Measurements from ENCODE around the gene THEM5. TPM values are rescaled to one million over a fixed set of nuclear protein-coding genes. Genes with fewer than 3 reads are reported as not detected.
"Not testable (repeated sequence)": the region's sequence is repeated elsewhere in the genome, so short reads cannot be mapped to it uniquely, and the experiment has no call there.

THEM5 gene
- total RNA-seq, 1 donor from 2014 or later: not detected

GRCh38 chr1:151859891-151860293, 6.4 kb upstream of the THEM5 start:
- H3K4me3 Mint-ChIP-seq (ENCODE audit: unreplicated experiment): no peak overlapping the region
- no peaks in the 10 kb centered on the region for H3K9me3 Mint-ChIP-seq (ENCODE audit: unreplicated experiment)
- H3K27ac Mint-ChIP-seq (ENCODE audit: unreplicated experiment): no peak overlapping the region
- peaks cover 3% of the 10 kb centered on the region for H3K4me1 Mint-ChIP-seq (ENCODE audit: unreplicated experiment)
- no peak for TF ChIP-seq CTCF (IDR thresholded peaks at IDR 0.05)
- H3K27me3 Mint-ChIP-seq (ENCODE audit: unreplicated experiment): peaks cover 32% of the 10 kb centered on the region
- no peaks in the 10 kb centered on the region for H3K36me3 Mint-ChIP-seq (ENCODE audit: unreplicated experiment)
- DNase-seq (ENCODE audit: extremely low spot score, unreplicated experiment): no peak

DNA sequence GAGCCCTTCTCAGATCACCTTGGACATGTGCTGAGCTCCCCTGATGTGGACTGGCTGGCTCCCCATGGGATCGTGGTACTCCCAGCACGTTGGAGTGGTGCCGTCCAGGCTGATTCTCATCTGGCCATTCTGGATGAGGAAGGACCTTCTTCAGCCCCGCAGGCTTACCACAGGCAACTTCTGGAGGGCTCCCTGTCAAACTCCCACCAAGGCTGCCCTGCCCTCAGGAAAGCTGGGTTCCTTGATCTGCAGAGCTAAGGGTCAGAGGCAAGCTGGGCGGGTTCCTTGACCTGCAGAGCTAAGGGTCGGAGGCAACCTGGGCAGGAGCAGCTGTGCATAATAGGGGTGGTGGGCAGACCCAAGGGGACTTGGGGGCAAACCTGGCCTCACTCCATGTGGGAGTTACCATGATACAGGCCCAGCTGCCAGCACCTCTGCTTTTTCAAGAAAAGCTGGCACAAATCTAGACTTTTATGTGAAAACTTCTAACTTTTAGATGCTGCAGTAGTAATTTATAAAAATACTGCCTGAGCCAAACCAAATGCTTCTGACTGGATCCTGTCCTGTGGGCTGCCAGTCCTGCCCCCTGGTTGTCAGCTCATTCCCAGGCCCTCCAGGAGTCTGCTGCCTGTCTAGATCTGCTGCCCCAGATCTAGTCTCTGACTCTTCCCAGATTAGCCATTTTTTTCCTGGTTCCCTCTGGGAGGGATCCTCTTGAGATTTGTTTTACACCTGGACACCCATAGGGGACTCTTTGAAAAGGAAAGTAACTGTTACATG, 5.6 kb upstream of the THEM5 start:
- no peaks in the 10 kb centered on the region for H3K9me3 Mint-ChIP-seq (ENCODE audit: unreplicated experiment)
- TF ChIP-seq CTCF (IDR thresholded peaks at IDR 0.05): no peak
- H3K4me1 Mint-ChIP-seq (ENCODE audit: unreplicated experiment): peaks cover 3% of the 10 kb centered on the region
- no peak overlapping the region for H3K4me3 Mint-ChIP-seq (ENCODE audit: unreplicated experiment)
- H3K27ac Mint-ChIP-seq (ENCODE audit: unreplicated experiment): no peak overlapping the region
- DNase-seq (ENCODE audit: extremely low spot score, unreplicated experiment): no peak
- H3K36me3 Mint-ChIP-seq (ENCODE audit: unreplicated experiment): no peaks in the 10 kb centered on the region
- H3K27me3 Mint-ChIP-seq (ENCODE audit: unreplicated experiment): peaks cover 31% of the 10 kb centered on the region

DNA sequence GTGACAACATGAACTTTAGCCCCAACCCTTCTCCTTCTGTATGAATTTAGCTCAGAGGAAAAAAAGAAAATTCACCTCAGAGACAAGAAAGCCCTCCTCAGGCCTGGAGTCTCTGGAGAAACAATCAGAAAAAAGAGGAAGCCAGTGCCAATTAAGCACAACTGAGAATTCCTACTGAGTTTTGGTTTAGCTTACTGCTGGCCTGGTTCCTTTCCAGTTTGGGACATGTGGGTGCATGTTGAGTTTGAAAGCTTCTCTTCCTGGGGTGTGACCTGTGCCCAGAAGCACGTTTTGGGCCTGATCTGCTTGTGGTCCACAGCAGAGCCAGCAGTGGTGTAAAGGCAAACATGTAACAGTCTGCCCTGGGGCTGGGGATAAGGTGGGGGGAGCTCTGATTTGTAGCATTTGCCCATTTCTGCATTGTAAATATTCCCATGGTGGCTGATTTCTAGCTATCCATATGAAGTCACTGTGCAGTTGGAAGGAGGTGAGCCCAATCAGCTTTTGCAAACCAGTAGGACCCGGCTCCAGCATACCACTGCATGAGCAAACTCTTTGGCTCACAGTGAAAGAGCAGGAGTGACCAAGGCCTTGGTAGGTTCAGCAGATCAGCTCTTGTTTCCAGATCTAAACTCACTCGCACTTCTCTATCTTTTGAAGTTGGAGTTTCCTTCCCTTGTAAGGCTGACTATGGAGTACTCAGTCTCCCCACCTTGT, 4.7 kb upstream of the THEM5 start:
- H3K27me3 Mint-ChIP-seq (ENCODE audit: unreplicated experiment): peaks cover 27% of the 10 kb centered on the region
- no peak overlapping the region for H3K27ac Mint-ChIP-seq (ENCODE audit: unreplicated experiment)
- H3K4me3 Mint-ChIP-seq (ENCODE audit: unreplicated experiment): no peak overlapping the region
- H3K9me3 Mint-ChIP-seq (ENCODE audit: unreplicated experiment): no peaks in the 10 kb centered on the region
- no peak for TF ChIP-seq CTCF (IDR thresholded peaks at IDR 0.05)
- H3K36me3 Mint-ChIP-seq (ENCODE audit: unreplicated experiment): no peaks in the 10 kb centered on the region
- peaks cover 3% of the 10 kb centered on the region for H3K4me1 Mint-ChIP-seq (ENCODE audit: unreplicated experiment)
- no peak for DNase-seq (ENCODE audit: extremely low spot score, unreplicated experiment)

GRCh38 chr1:151855933-151856332, 2.4 kb upstream of the THEM5 start:
- Mint-ChIP-seq H3K4me1 (ENCODE audit: unreplicated experiment) (peaks cover 3% of the 10 kb centered on the region), H3K9me3 (ENCODE audit: unreplicated experiment) (no peaks in the 10 kb centered on the region), H3K27me3 (ENCODE audit: unreplicated experiment) (peaks cover 32% of the 10 kb centered on the region), H3K36me3 (ENCODE audit: unreplicated experiment) (no peaks in the 10 kb centered on the region), H3K27ac (ENCODE audit: unreplicated experiment) (no peak overlapping the region), H3K4me3 (ENCODE audit: unreplicated experiment) (no peak overlapping the region)
- no peak for TF ChIP-seq CTCF (IDR thresholded peaks at IDR 0.05)
- no peak for DNase-seq (ENCODE audit: extremely low spot score, unreplicated experiment)

DNA sequence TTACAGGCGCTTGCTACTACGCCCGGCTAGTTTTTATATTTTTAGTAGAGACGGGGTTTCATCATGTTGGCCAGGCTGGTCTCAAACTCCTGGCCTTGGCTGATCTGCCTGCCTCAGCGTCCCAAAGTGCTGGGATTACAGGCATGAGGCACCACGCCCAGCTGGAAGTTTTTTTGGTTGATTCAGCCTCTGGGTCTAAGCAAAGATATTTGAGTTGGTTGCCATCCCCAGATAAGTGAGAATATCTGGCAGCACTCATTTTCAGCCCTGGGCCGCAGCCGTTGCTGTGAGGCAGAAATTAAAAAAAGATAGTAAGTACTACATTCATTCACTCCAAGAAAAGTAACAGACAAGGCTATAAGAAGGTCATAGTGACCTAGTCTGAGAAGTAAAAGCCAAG, 2.0 kb upstream of the THEM5 start:
- not testable (repeated sequence) for H3K4me1 Mint-ChIP-seq (ENCODE audit: unreplicated experiment); H3K9me3 Mint-ChIP-seq (ENCODE audit: unreplicated experiment); H3K36me3 Mint-ChIP-seq (ENCODE audit: unreplicated experiment); H3K4me3 Mint-ChIP-seq (ENCODE audit: unreplicated experiment); DNase-seq (ENCODE audit: extremely low spot score, unreplicated experiment); H3K27ac Mint-ChIP-seq (ENCODE audit: unreplicated experiment)
- peaks cover 34% of the 10 kb centered on the region for H3K27me3 Mint-ChIP-seq (ENCODE audit: unreplicated experiment)
